HCT116 (cell line): Measurements from ENCODE around the gene INF2. TPM values are rescaled to one million over a fixed set of nuclear protein-coding genes. Genes with fewer than 3 reads are reported as not detected.

Experiments
- ATAC-seq: fragments of 200-7000 bp; cut with Tn5 transposase; 2 replicates; pipeline ENCODE4 v1.9.1; 2020; ENCODE audit warnings: mild to moderate bottlenecking, moderate library complexity
- BruUV-seq: library from RNA; stranded (reverse); fragments of 400-500 nt; replicated peaks from 2 replicates; lab custom pipeline; 2021; lab: Mats Ljungman, UMichigan
- CTCF ChIA-PET: fragments of 300-600 bp; sonication (Branson Sonifier 250); formaldehyde crosslinking; loops from one replicate; lab custom pipeline; 2021; ENCODE audit warnings: antibody characterized with exemption; lab: Charles Lee
- POLR2A ChIA-PET: fragments of 300-600, 350-600 bp; sonication (Branson Sonifier 250); formaldehyde crosslinking; loops from one replicate; lab custom pipeline; 2021; ENCODE audit warnings: antibody characterized with exemption; lab: Charles Lee
- RAD21 ChIA-PET, 2 experiments: fragments of 300-600 bp; sonication (Branson Sonifier 250); formaldehyde crosslinking; loops; one replicate each; lab custom pipeline; 2023; ENCODE audit warnings: low total read pairs in 2 of 2; ENCODE audit not compliant: uncharacterized antibody in 2 of 2, unreplicated experiment in 2 of 2, low non-redundant PET in 1 of 2; lab: Charles Lee
- DNase-seq: peaks from one replicate; pipeline ENCODE4 v3.0.0-alpha.2; 2010; ENCODE audit warnings: low read depth, low spot score
- H2AFZ ChIP-seq: fragments of 200-600 bp; shearing (Covaris generic), sonication (generic); 2 replicates; pipeline ENCODE4 v1.6.1; 2017; ENCODE audit warnings: low read depth, mixed run types, mixed read lengths, antibody characterized with exemption, low read length; ENCODE audit not compliant: poor library complexity, severe bottlenecking
- H3K27ac ChIP-seq: 2 replicates; pipeline ENCODE4 v1.5.1; 2012; ENCODE audit warnings: low read depth, low read length
- H3K27me3 ChIP-seq: fragments of 200-600 bp; sonication (generic); 2 replicates; pipeline ENCODE4 v1.6.1; 2016; ENCODE audit warnings: mixed run types, low read length, mixed read lengths; ENCODE audit not compliant: insufficient read depth
- H3K36me3 ChIP-seq, 2 experiments: fragments of 200-500 bp in 1 of 2; fragments of 200-600 bp in 1 of 2; sonication (Bioruptor generic) in 1 of 2; sonication (generic) in 1 of 2; 2 replicates each; pipeline versions ENCODE4 v1.5.1 to v1.6.1; 2014 to 2016; ENCODE audit warnings: low read length in 2 of 2, inconsistent platforms in 1 of 2, mixed read lengths in 1 of 2, mixed run types in 1 of 2; ENCODE audit not compliant: insufficient read depth in 2 of 2, control insufficient read depth in 1 of 2
- H3K4me1 ChIP-seq, 2 experiments: fragments of 200-600 bp in 1 of 2; sonication (generic) in 1 of 2; 2 replicates each; pipeline versions ENCODE4 v1.5.1 to v1.6.1; 2012 to 2017; ENCODE audit warnings: low read length in 2 of 2, inconsistent platforms in 1 of 2, mild to moderate bottlenecking in 1 of 2, mixed read lengths in 1 of 2, mixed run types in 1 of 2, moderate library complexity in 1 of 2; ENCODE audit not compliant: insufficient read depth in 2 of 2, control insufficient read depth in 1 of 2
- H3K4me2 ChIP-seq: fragments of 200-600 bp; sonication (generic); 2 replicates; pipeline ENCODE4 v1.6.1; 2017; ENCODE audit warnings: mixed run types, low read length, mixed read lengths
- H3K4me3 ChIP-seq, 2 experiments: fragments of 200-600 bp in 1 of 2; sonication (generic) in 1 of 2; replicated peaks in 1 of 2; 2 replicates each; pipeline ENCODE4 v1.5.1; 2011 to 2016; ENCODE audit warnings: low read length in 2 of 2, control low read depth in 1 of 2, low read depth in 1 of 2, mild to moderate bottlenecking in 1 of 2, mixed read lengths in 1 of 2, mixed run types in 1 of 2
- H3K79me2 ChIP-seq: fragments of 200-600 bp; sonication (generic); 2 replicates; pipeline ENCODE4 v1.6.1; 2017; ENCODE audit warnings: mild to moderate bottlenecking, mixed run types, low read length, moderate library complexity, mixed read lengths; ENCODE audit not compliant: insufficient read depth
- H3K9ac ChIP-seq: fragments of 200-600 bp; sonication (generic); 2 replicates; pipeline ENCODE4 v1.6.1; 2016; ENCODE audit warnings: low read length, mixed read lengths
- H3K9me2 ChIP-seq: fragments of 200-600 bp; sonication (generic), shearing (Covaris generic); 2 replicates; pipeline ENCODE4 v1.6.1; 2017; ENCODE audit warnings: mixed run types, mild to moderate bottlenecking, moderate library complexity; ENCODE audit not compliant: insufficient read depth
- H3K9me3 ChIP-seq, 2 experiments: fragments of 200-500 bp in 1 of 2; fragments of 200-600 bp in 1 of 2; sonication (Bioruptor generic) in 1 of 2; sonication (generic) in 1 of 2; 2 replicates each; pipeline ENCODE4 v1.6.1; 2014 to 2017; ENCODE audit warnings: low read length in 2 of 2, mixed read lengths in 2 of 2, inconsistent platforms in 1 of 2, low read depth in 1 of 2, mild to moderate bottlenecking in 1 of 2, mixed run types in 1 of 2, moderate library complexity in 1 of 2; ENCODE audit not compliant: control insufficient read depth in 1 of 2, insufficient read depth in 1 of 2
- H4K20me1 ChIP-seq: fragments of 200-600 bp; sonication (generic), shearing (Covaris generic); 2 replicates; pipeline ENCODE4 v1.6.1; 2017; ENCODE audit warnings: mixed run types, mild to moderate bottlenecking, moderate library complexity; ENCODE audit not compliant: insufficient read depth
- CTCF ChIP-seq, 3 experiments: fragments of 200-600 bp in 1 of 3; sonication (generic) in 1 of 3; IDR thresholded peaks in 2 of 3; conservative IDR thresholded peaks in 1 of 3; 2 replicates each; pipeline ENCODE4 v1.5.1; 2012 to 2017; ENCODE audit warnings: low read depth in 2 of 3, low read length in 2 of 3, antibody characterized with exemption in 1 of 3, borderline replicate concordance in 1 of 3, control low read depth in 1 of 3, mild to moderate bottlenecking in 1 of 3, mixed read lengths in 1 of 3, mixed run types in 1 of 3, moderate library complexity in 1 of 3; ENCODE audit not compliant: insufficient read depth in 1 of 3
- ELF1 ChIP-seq: IDR thresholded peaks from 2 replicates; pipeline ENCODE4 v1.6.1; 2012; ENCODE audit warnings: low read depth, borderline replicate concordance
- EZH2phosphoT487 ChIP-seq: fragments of 200-600 bp; IDR thresholded peaks from 2 replicates; pipeline ENCODE4 v1.6.1; 2018; ENCODE audit warnings: antibody characterized with exemption, borderline replicate concordance
- JUND ChIP-seq: IDR thresholded peaks from 2 replicates; pipeline ENCODE4 v1.6.1; 2012
- SIN3A ChIP-seq: IDR thresholded peaks from 2 replicates; pipeline ENCODE4 v1.6.1; 2012; ENCODE audit warnings: low read depth
- TCF7L2 ChIP-seq: IDR thresholded peaks from 2 replicates; pipeline ENCODE4 v1.7.0; 2011; ENCODE audit warnings: borderline replicate concordance, inconsistent platforms; ENCODE audit not compliant: insufficient read depth, insufficient read length; ENCODE audit errors: extremely low read depth
- ZFX ChIP-seq: fragments of 450-650 bp; IDR thresholded peaks from 2 replicates; pipeline ENCODE4 v1.6.1; 2017
- intact Hi-C: fragments of 100-400 bp; cut with micrococcal nuclease; formaldehyde crosslinking; loops from 2 replicates; pipeline ENCODE4 v1.10.0; 2022
- total RNA-seq: library from RNA; stranded (reverse); gene quantifications from one replicate; pipeline ENCODE4 v1.2.1, GENCODE V29; 2021; ENCODE audit not compliant: unreplicated experiment
- TF ChIP-seq, protein P1 (sequence below): IDR thresholded peaks from 2 replicates; pipeline ENCODE4 v1.6.1; 2012; ENCODE audit warnings: low read depth

The INF2 gene
- total RNA-seq, 1 experiment from 2014 or later: 95.8 TPM

DNA sequence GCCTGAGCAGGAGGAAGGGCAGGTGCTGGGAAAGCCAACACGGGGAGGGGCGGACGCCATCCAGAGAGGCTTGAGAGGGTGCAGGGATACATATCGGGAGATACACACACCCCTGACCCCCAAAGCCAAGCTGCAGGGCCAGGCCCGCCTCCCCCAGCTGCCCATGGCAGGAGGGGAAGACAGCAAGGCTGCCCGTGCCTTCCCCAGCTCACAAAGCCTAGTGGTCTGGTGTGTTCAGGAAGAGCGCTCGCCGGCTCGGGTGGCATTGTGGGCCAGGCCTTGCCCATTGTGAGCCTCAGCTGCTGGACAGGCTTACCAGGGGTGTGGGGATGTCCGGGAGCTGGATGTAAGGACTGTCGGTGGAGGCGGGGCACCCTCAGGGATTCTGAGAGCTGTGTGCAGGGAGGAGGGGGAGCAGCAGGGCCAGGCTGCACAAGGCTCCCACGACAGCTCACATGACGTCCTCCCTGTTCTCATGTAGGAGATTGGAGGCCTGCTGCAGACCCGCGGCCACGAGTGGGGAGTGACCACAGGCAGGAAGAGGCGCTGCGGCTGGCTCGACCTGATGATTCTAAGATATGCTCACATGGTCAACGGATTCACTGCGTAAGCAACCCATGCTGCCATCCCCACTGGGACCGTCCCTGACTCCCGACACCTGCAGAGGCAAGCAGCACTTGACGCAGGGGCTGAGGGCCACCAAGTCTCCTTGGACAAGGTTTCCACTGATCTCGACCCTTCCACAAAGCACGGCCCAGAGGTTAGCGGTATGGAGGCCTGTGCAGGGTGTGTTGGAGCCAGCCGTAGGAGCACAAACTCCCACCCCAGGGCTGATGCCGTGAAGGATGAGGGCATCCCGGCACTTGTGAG lies 53.4 kb downstream of the INF2 start (continued):
- TF ChIP-seq EZH2phosphoT487 (no peak), JUND (no peak), ZFX (no peak)

DNA sequence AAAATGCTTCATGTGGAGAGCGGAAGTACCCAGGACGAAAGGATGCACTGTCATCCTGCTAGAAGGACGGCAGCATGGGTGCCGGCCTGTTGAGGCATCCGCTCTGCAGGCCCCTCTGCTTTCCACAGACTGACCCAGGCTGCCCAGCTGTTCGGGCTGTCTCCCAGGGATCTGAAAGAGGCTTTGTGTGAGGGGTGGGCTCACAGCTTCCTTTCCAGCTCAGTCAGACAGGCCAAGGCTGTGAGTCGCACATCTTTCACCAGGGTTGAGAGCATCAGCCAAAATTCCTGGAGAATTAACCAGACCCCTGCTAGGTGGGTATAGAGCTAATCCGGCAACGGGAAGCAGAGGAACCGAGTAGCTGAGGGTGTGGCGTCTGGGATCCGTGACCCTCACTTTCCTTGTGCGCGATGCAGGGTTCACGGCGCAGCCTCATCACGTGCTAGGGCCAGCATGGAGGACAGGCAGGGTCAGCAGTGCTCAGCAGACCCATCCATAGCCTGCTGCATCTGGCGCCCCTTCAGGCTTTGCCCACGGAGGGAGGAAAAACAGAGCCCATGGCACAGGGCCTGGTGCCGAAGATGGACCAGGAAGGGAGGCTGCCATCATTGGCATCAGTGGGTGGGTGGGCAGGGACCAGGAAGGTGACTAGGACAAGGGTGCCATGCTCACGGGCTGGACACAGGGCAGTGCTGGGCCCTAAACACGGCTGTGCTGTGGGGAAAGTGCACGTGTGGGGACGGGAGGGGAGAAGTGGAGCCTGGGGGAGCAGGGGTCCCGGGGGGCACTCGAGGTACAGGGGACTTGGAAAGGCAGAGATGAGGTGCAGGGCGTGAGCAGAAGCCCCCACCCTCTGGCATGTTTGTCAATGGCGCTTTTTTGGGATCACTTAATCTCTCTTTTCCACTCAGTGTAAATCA lies 54.3 kb downstream of the INF2 start:
- no peaks in the 10 kb centered on the region for H3K9me2 ChIP-seq
- ATAC-seq (no peak), DNase-seq (no peak)
- no peak overlapping the region for H3K4me3 ChIP-seq
- H3K4me2 ChIP-seq: no peak overlapping the region
- H3K79me2 ChIP-seq: no peaks in the 10 kb centered on the region
- ChIA-PET POLR2A (no interaction called here), RAD21 (no interaction called here), CTCF (no interaction called here)
- peaks cover 0 to 1% of the 10 kb centered on the region in 2 experiments; a peak in 1 of 4 replicates for H3K4me1 ChIP-seq
- no peak overlapping the region for H2AFZ ChIP-seq
- BruUV-seq: no TSS peak
- no peak overlapping the region for H3K27ac ChIP-seq
- intact Hi-C loops: no loop called here
- no peaks in the 10 kb centered on the region for H3K9me3 ChIP-seq
- no peaks in the 10 kb centered on the region for H3K36me3 ChIP-seq
- no peaks in the 10 kb centered on the region for H4K20me1 ChIP-seq
- no peak for TF ChIP-seq ELF1
- H3K27me3 ChIP-seq: no peaks in the 10 kb centered on the region
- H3K9ac ChIP-seq: no peak overlapping the region

- POLR2A ChIA-PET: no interaction called here
- CTCF ChIA-PET: no interaction called here
- RAD21 ChIA-PET: no interaction called here
Observed at GRCh38 chr14:104744484-104744883, 55.1 kb downstream of the INF2 start.

More at GRCh38 chr14:104744484-104744883, 55.1 kb downstream of the INF2 start:
- no peak overlapping the region for H2AFZ ChIP-seq
- no peak overlapping the region for H3K9ac ChIP-seq
- no peaks in the 10 kb centered on the region for H3K36me3 ChIP-seq
- H3K4me3 ChIP-seq: no peak overlapping the region
- no peak overlapping the region for H3K4me2 ChIP-seq
- no peaks in the 10 kb centered on the region for H3K27me3 ChIP-seq
- H3K79me2 ChIP-seq: no peaks in the 10 kb centered on the region
- intact Hi-C loops: no loop called here
- DNase-seq (no peak), ATAC-seq (no peak)
- no TSS peak for BruUV-seq
- TF ChIP-seq SIN3A (no peak), CTCF (IDR thresholded peaks at IDR 0.05 in 2 of 3, conservative IDR thresholded peaks at IDR 0.05 in 1 of 3; ENCODE audit: borderline replicate concordance in 1 of 3, insufficient read depth in 1 of 3, low read depth in 2 of 3, low read length in 2 of 3) (no peak), TCF7L2 (no peak), ZFX (no peak)
- TF ChIP-seq, protein P1, sequence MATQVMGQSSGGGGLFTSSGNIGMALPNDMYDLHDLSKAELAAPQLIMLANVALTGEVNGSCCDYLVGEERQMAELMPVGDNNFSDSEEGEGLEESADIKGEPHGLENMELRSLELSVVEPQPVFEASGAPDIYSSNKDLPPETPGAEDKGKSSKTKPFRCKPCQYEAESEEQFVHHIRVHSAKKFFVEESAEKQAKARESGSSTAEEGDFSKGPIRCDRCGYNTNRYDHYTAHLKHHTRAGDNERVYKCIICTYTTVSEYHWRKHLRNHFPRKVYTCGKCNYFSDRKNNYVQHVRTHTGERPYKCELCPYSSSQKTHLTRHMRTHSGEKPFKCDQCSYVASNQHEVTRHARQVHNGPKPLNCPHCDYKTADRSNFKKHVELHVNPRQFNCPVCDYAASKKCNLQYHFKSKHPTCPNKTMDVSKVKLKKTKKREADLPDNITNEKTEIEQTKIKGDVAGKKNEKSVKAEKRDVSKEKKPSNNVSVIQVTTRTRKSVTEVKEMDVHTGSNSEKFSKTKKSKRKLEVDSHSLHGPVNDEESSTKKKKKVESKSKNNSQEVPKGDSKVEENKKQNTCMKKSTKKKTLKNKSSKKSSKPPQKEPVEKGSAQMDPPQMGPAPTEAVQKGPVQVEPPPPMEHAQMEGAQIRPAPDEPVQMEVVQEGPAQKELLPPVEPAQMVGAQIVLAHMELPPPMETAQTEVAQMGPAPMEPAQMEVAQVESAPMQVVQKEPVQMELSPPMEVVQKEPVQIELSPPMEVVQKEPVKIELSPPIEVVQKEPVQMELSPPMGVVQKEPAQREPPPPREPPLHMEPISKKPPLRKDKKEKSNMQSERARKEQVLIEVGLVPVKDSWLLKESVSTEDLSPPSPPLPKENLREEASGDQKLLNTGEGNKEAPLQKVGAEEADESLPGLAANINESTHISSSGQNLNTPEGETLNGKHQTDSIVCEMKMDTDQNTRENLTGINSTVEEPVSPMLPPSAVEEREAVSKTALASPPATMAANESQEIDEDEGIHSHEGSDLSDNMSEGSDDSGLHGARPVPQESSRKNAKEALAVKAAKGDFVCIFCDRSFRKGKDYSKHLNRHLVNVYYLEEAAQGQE: no peak
- H3K4me1 ChIP-seq: peaks cover 5 to 9% of the 10 kb centered on the region in 2 experiments
- H3K27ac ChIP-seq: no peak overlapping the region
- no peaks in the 10 kb centered on the region for H3K9me3 ChIP-seq
- H4K20me1 ChIP-seq: no peaks in the 10 kb centered on the region
- H3K9me2 ChIP-seq: no peaks in the 10 kb centered on the region
